Sciatic nerve (tissue), 2 donors: ENCODE measurements around the gene PRSS53. TPM values are rescaled to one million over a fixed set of nuclear protein-coding genes. Genes with fewer than 3 reads are reported as not detected.
A peak's percentile ranks its signal among the peaks of the same experiment; 100 is the strongest.

Source experiments
- ATAC-seq: fragments of 200-7000 bp; cut with Tn5 transposase; one replicate; pipeline ENCODE4 v1.9.1; 2020; ENCODE audit warnings: mild to moderate bottlenecking, moderate library complexity
- DNase-seq: peaks from one replicate; pipeline ENCODE4 v3.0.0-alpha.2; 2020; ENCODE audit warnings: low spot score
- intact Hi-C: fragments of 100-400 bp; cut with DNase I; formaldehyde crosslinking; loops from one replicate; pipeline ENCODE4 v1.14.2; 2022
- total RNA-seq: library from RNA; stranded (reverse); fragmentation: NEBNext Ultra II Directional; extraction: Animal tissue kit (Norgen Biotek cat#: 25700); gene quantifications from one replicate; pipeline ENCODE4 v1.2.1, GENCODE V29; 2021
- donor health status: DM: no; HTN: no; CAD: no.
- donor health status: DM: no; HTN: no; CAD: no.

PRSS53 gene
- total RNA-seq, 1 donor from 2014 or later: 3.1 TPM

DNA sequence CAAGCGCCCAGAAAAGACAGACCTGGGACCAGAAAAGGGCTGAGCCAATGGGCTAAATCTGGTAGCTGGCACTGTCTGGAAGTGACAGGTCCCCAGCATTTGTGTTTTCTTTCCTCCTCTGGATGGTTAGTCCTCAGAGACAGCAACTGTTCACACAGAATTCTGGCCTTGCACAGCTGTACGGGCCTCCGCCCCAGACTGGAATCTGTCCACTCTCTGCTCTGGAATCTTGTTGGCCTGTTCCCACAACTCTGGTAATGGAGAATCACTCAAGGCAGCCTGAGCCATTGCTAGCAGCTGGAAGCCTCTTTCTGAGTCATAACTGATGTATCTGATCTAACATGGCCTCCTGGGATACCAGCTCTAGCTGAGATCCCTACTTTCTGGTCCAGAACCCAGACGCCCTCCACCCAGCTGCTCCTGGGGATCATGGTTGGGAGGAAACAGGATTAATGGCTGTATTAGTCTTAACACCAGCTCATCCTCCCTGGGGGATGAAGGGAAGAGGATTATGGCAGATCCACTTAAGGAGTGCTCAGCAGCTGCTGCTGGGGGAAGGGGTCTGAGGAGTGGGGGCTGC lies 23.8 kb downstream of the PRSS53 start:
- DNase-seq (no peak), ATAC-seq (peak; percentile 90)
- intact Hi-C loops: no loop called here

DNA sequence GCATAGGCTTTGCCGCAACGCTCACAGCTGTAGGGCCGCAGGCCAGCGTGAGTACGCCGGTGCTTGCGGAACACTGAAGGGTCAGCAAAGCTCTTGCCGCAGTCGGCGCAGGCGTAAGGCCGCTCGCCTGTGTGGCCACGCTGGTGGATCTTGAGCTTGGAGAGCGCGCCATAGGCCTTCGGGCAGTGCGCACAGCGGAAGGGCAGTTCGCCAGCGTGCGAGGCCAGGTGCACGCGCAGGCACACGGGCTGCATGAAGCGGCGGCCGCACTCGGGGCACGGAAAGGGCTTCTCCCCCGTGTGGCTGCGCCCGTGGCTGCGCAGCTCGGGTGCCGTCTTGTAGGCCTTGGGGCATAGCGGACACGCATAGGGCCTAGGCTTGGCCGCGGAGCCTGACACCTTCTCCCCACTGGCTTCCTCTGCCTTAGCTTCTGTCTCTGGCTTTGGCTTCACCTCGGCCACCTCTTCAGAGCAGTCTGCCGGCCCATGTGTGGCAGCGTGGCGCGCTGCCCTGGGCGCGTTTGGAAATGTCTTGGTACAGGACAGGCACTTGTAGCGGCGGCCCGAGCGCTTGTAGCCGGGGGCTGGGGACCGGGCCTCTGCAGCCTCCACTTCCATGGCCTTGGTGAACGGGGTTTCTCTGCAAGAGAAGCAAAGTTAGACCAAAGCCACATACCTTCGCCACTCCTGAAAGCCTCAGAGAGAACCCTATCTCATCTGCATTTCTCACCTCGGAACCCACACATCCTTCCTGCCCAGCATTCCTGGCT lies 24.7 kb downstream of the PRSS53 start:
- no peak for ATAC-seq

DNA sequence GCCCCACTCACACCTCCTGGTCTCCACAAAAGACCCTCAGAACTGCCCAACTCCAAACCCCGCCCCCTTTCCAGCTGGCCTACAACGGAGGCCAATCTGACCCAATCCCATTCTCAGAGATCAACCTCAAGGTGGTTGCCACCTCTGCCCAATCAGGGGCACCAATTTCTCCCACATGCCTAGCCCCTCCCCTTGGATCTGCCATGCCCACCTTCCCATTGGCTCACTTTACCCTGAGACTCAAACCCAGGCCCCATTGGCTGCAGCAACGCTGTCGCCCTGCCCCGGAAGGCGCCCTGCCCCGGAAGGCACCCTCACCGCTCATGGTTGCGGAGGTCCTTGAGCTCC lies 25.3 kb downstream of the PRSS53 start:
- no peak for ATAC-seq
- no peak for DNase-seq
- intact Hi-C loops: no loop called here

More for the DNA sequence above, 24.7 kb downstream of the PRSS53 start:
- DNase-seq: no peak
- intact Hi-C loops: no loop called here

DNA sequence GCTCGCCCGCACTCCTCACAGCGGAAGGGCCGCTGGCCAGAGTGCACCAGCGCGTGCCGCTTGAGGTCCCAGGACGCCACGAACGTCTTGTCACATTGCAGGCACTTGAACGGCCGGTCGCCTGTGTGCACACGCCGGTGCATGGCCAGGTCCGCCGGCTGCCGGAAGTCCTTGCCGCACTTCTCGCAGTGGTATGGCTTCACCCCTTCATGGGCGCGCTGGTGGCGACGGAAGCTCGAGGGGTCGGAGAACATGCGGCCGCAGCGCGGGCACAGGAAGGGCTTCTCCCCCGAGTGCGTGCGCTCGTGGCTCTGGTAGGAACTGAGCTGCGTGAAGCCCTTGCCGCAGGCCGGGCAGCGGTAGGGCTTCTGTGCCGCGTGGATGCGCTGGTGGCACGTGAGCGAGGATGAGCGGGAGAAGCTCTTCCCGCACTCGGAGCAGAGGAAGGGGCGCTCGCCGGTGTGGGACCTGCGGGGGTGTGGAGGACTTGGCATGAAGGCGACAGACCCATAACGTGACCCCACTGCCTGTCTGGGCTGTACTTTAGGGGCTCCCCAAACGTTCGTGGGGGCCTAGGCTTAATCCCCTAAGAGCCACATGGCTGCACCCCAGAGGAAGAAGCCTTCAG lies 26.8 kb downstream of the PRSS53 start:
- no peak for DNase-seq
- intact Hi-C loops: no loop called here

DNA sequence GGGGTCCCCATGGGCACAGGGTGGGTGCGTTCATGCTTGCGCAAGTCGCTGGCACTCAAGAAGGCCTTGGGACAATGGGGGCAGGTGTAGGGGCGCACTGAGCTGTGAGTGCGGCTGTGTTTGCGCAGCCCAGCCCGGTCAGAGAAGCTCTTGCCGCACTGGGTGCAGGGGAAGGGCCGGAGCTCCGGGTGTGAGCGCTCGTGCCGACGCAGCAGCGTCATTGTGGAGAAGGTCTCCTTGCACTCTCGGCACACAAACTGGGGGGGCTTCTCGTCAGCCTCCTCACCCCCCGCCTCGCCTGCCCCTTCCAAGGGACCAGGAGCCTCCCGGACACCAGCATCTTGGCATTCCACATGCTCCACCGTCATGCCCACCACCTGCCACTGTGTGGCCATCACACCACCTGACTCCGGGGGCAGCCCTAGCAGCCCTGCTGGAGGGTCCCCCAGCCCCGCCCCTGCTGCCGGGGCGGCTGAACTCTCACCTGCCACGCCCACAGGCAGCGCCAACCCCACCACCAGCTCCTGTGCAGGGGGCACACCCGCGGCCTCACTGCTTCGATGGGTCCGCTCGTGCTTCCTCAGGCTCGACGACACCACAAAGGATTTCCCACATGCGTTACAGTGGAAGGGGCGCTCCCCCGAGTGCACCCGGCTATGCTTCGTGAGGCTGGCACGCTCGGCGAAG lies 27.5 kb downstream of the PRSS53 start:
- DNase-seq (no peak), ATAC-seq (no peak)
- intact Hi-C loops: no loop called here

More for the DNA sequence above, 26.8 kb downstream of the PRSS53 start:
- ATAC-seq: no peak

DNA sequence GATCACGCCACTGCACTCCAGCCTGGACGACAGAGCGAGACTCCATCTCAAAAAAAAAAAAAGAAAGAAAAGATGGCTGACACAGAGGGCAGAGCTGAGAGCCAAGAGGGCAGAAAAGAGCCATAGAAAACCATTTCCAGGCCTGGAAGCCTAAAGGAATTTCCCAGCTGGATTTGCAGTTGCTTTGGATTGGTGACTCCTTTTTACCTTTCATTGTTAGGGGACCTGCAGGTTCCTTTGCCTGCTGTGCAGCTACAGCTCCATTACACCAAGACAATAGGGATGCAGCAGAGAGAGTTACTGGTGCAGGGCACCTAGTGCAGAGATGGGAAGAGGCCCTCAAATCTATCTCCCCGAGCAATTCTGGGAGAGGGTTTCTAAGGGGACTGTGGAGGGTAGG lies 33.1 kb downstream of the PRSS53 start:
- DNase-seq (no peak), ATAC-seq (no peak)
- intact Hi-C loops: no loop called here

DNA sequence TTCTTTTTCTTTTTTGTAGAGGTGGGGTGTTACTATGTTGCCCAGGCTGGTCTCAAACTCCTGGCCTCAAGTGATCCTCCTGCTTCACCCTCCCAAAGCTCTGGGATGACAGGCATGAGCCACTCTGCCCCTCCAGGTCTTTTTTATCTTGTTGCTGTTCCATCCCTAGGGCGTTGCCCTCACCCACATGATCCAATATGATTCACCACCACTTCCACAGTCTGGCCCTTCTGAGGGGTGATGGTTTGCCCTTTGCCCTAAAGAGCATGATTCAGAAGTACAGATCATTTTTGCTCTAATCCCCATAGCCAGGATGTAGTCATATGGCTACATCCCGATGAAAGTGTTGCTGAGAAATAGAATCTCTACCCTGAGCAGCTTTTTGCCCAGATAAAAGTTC lies 36.6 kb downstream of the PRSS53 start:
- ATAC-seq (peak; percentile 30), DNase-seq (no peak)
- intact Hi-C loops: no loop called here

DNA sequence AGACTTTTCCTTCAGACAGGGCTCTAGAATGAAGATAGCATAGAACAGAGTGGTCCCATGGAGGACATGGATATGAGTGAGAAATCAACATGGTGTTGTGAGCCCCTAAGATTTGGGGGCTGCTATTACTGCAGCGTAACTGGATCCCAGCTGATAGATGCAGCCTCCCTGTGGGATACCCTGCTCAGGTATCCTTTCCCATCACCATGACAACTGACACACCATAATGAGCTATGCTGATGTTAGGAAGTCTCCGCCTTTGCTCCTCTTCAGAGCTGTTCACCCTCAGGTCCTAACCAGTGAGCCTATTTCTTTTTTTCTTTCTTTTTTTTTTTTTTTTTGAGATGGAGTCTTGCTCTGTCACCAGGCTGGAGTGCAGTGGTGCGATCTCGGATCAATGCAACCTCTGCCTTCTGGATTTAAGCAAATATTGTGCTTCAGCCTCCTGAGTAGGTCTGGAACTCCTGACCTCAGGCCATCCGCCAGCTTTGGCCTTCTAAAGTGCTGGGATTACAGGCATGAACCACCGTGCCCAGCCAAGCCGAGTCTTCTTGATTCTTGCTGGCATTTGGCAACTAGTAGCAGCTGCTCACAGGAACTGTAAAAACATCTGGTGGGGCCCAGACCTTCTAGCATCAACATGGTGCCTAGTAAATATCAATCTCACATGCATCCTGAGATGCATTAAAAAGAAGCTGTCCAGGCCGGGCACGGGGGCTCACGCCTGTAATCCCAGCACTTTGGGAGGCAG lies 38.3 kb downstream of the PRSS53 start:
- intact Hi-C loops: no loop called here
- DNase-seq (no peak), ATAC-seq (no peak)

DNA sequence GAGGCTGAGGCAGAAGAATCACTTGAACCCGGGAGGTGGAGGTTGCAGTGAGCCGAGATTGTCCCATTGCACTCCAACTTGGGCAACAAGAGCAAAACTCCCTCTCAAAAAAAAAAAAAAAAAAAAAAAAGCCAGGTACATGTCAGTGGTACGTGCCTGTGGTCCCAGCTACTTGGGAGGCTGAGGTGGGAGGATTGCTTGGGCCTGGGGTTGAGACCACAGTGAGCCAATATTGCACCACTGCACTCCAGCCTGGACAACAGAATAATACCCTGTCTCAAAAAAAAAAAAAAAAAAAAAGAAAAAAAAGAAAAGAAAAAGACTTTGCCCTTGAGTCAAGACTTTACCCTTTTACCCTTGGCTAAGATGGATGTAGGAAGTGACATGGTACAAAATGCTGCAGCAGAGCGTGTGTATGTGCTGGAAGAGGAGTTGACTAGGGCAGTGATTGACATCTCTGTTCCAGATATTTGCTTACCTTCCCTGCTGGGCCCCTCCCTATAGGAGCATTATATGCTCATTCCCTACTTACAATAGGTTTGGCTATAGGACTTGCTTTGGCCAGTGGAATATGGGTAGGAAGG lies 44.8 kb downstream of the PRSS53 start:
- no peak for DNase-seq
- intact Hi-C loops: no loop called here
- ATAC-seq: no peak

DNA sequence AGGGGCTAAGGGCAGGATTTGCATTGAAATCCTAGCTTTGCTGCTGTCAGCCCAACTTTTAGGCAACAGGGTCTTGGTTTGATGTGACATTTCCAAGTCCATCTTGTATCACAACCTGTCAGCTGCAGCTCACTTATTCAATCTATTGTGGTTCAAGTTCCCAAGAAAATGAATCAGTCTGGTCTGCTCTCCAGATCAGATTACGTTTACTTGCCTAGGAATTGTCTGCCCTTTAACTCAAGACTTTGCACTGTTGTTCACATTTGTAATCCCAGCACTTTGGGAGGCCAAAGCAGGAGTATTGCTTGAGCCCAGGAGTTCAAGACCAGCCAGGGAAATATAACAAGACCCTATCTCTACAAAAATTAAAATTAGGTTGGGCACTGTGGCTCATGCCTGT lies 45.4 kb downstream of the PRSS53 start:
- intact Hi-C loops: no loop called here
- ATAC-seq (no peak), DNase-seq (no peak)

DNA sequence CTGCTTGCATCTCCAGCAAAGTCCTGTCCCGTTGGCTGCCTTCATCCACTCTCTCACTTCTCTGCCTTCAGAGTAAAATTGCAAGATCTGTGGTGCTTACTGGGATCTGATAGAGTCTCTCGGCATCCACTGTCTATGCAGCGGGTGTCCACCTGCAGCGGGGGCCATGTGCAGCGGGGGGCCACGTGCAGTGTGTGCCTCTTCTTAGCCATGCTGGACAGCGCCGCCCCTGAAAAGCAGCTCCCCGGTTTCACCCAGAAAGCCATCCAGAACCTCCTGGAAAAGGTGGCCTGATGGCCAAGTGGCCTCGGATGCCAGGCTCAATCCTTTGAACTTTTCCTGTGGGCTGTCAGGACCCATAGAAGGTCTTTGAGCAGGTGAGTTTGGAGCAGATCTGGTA lies 45.9 kb downstream of the PRSS53 start:
- intact Hi-C loops: no loop called here
- ATAC-seq (no peak), DNase-seq (no peak)

DNA sequence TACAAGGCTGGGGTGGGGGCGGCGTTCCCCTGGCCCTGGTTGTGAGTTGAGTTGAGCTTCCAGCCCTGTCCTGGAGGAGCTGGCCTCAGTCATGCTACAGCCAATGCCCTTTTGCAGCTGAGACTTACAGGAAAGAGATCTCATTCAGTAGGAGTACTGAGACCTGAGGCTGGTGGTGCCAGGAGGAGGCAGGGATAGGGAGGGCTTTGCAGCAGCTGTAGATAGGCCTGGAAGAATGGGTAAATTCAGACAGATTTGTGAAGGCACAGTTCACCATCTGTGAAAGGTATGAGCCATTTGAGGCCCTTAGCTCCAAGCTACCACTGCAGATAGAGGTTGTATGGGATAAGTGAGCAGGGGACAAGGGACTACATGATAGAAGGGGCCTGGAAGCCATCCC lies 49.8 kb downstream of the PRSS53 start:
- intact Hi-C loops: no loop called here
- no peak for DNase-seq
- ATAC-seq: no peak

DNA sequence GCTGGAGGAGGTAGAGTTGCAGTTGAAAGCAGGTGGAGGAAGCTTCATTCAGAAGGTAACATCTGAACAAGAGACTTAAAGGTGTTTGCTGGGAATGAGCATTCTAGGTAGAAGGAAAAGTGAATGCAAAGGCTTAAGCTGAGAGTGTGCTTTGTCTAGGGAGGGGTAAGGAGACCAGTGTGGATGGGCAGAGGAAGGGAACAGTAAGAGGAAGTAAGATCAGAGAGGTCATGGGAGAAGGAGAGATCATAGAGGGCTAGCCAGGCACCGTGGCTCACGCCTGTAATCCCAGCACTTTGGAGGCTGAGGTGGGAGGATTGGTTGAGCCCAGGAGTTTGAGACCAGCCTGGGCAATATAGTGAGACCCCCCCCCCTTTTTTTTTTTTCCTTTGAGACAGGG lies 52.1 kb downstream of the PRSS53 start:
- DNase-seq (no peak), ATAC-seq (no peak)
- intact Hi-C loops: no loop called here

DNA sequence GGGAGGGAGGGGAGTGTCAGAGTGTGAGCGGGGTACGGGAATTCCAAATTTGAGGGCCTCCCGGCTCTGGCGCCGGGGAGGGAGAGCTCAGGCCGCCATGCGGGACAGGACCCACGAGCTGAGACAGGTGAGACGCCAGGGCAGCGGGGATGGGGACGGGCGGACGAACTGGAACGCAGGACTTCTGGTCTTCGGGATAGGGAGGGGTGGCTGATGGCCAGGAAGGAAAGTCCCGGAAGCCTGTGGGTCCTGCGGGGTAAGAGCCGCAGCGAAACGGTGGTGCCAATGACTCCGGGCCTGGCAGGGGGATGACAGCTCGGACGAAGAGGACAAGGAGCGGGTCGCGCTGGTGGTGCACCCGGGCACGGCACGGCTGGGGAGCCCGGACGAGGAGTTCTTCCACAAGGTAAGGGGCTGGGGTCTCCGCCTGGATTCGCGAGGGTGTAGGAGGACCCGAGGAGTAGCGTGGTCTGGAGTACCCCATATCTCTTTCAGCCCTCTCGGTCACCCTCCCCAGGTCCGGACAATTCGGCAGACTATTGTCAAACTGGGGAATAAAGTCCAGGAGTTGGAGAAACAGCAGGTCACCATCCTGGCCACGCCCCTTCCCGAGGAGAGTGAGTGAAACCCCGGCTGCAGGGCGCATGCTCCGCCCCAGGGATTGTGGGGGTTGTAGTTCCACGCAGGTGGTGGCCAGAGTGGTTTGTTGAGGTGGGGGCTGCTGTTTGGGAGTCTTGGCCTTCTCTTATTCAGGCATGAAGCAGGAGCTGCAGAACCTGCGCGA lies 54.8 kb downstream of the PRSS53 start:
- peak; percentile 91 for ATAC-seq
- peak; percentile 96 for DNase-seq
- intact Hi-C loops: no loop called here
